ENCODE measurements around the gene KRTAP6-1. TPM values are rescaled to one million over a fixed set of nuclear protein-coding genes. Genes with fewer than 3 reads are reported as not detected.

The KRTAP6-1 gene
- total RNA-seq (not detected), polyA plus RNA-seq (ENCODE audit: insufficient read length in 6 of 6) (not detected)
- long read RNA-seq, donor 1, result 0 reads
- long read RNA-seq, donor 2, result 0 reads
- long read RNA-seq, donor 3, result 0 reads
- long read RNA-seq, donor 4, result 0 reads
- long read RNA-seq, donor 5, result 0 reads
- long read RNA-seq, donor 6, result 0 reads
- long read RNA-seq, donor 7, result 0 reads
- long read RNA-seq, donor 8, result 0 reads
- long read RNA-seq, donor 9, result 0 reads
- long read RNA-seq, donor 10, result 0 reads
- long read RNA-seq, donor 11, result 0 reads
- long read RNA-seq, donor 12, result 0 reads

- TF ChIP-seq CTCF (IDR thresholded peaks at IDR 0.05), result no peak
- intact Hi-C loops (cut with DNase I), result no loop called here
- no peak for ATAC-seq
These were observed at the start of gene KRTAP6-1 for GRCh38 chr21:30613836-30614235. KRTAP6-1 (minus strand) TSS chr21:30613930; CDS start chr21:30613904, 26 bp downstream.

GRCh38 chr21:30652891-30653290 is 39.2 kb upstream of the KRTAP6-1 start:
- no peaks in the 10 kb centered on the region for H3K36me3 ChIP-seq
- ATAC-seq (no peak), DNase-seq (no peak)
- H3K27me3 ChIP-seq, result no peaks in the 10 kb centered on the region
- no peak for TF ChIP-seq CTCF (IDR thresholded peaks at IDR 0.05)
- no peak overlapping the region for H3K4me3 ChIP-seq
- H3K27ac ChIP-seq, result no peak overlapping the region
- H3K4me1 ChIP-seq, result no peaks in the 10 kb centered on the region
- intact Hi-C loops (cut with DNase I), result no loop called here
- H3K9me3 ChIP-seq, result no peaks in the 10 kb centered on the region

More at GRCh38 chr21:30613836-30614235, at the start of gene KRTAP6-1:
- H3K4me1 ChIP-seq, result no peaks in the 10 kb centered on the region
- no peaks in the 10 kb centered on the region for H3K36me3 ChIP-seq
- H3K4me3 ChIP-seq, result no peak within 1 kb of the TSS
- peaks cover 0 to 2% of the 10 kb centered on the region in 2 donors for H3K9me3 ChIP-seq
- no peak for DNase-seq
- no peaks in the 10 kb centered on the region for H3K27me3 ChIP-seq
- no peak within 1 kb of the TSS for H3K27ac ChIP-seq

GRCh38 chr21:30646904-30647414 is 33.2 kb upstream of the KRTAP6-1 start:
- no peak for TF ChIP-seq CTCF (IDR thresholded peaks at IDR 0.05)
- Histone ChIP-seq H3K4me1 (no peaks in the 10 kb centered on the region), H3K4me3 (no peak overlapping the region), H3K36me3 (no peaks in the 10 kb centered on the region), H3K9me3 (peaks cover 0 to 7% of the 10 kb centered on the region in 2 donors), H3K27ac (no peak overlapping the region), H3K27me3 (no peaks in the 10 kb centered on the region)
- ATAC-seq, result no peak
- intact Hi-C loops (cut with DNase I), result no loop called here
- DNase-seq, result no peak

- Histone ChIP-seq H3K27me3 (no peaks in the 10 kb centered on the region), H3K9me3 (peaks cover 0 to 19% of the 10 kb centered on the region in 2 donors), H3K27ac (no peak within 1 kb of the TSS), H3K36me3 (no peaks in the 10 kb centered on the region), H3K4me1 (no peaks in the 10 kb centered on the region), H3K4me3 (no peak within 1 kb of the TSS)
- intact Hi-C loops (cut with DNase I), result no loop called here
- ATAC-seq (no peak), DNase-seq (no peak)
- TF ChIP-seq CTCF (IDR thresholded peaks at IDR 0.05), result no peak
These were observed 28.8 kb upstream of the KRTAP6-1 start, which contains the start of gene KRTAP20-3 for GRCh38 chr21:30642564-30642963. KRTAP20-3 (plus strand) TSS chr21:30642864.

GRCh38 chr21:30638686-30639085 is 25.0 kb upstream of the KRTAP6-1 start:
- intact Hi-C loops (cut with DNase I), result no loop called here
- DNase-seq, result no peak
- Histone ChIP-seq H3K27me3 (no peaks in the 10 kb centered on the region), H3K9me3 (peaks cover 0 to 16% of the 10 kb centered on the region in 2 donors), H3K27ac (no peak overlapping the region), H3K36me3 (no peaks in the 10 kb centered on the region), H3K4me1 (no peaks in the 10 kb centered on the region), H3K4me3 (no peak overlapping the region)
- TF ChIP-seq CTCF (IDR thresholded peaks at IDR 0.05), result no peak
- no peak for ATAC-seq
